IMR-90 (cell line): ENCODE measurements around the gene MLKL. TPM values are rescaled to one million over a fixed set of nuclear protein-coding genes. Genes with fewer than 3 reads are reported as not detected.

Source experiments
- ATAC-seq: fragments of 200-7000 bp; cut with Tn5 transposase; 2 replicates; pipeline ENCODE4 v1.9.1; 2020; ENCODE audit warnings: low read depth, mild to moderate bottlenecking, moderate library complexity
- BruUV-seq: library from RNA; stranded (reverse); fragments of 400-500 nt; replicated peaks from 2 replicates; lab custom pipeline; 2021; lab: Mats Ljungman, UMichigan
- CTCF ChIA-PET: fragments of 300-600 bp; formaldehyde crosslinking; extraction: SDS; loops from one replicate; lab custom pipeline; 2021; ENCODE audit warnings: antibody characterized with exemption; lab: Yijun Ruan, JAX
- POLR2A ChIA-PET: fragments of 300-600 bp; sonication (Branson Sonifier 250); formaldehyde crosslinking; loops from one replicate; lab custom pipeline; 2022; ENCODE audit warnings: antibody characterized with exemption; ENCODE audit not compliant: unreplicated experiment; lab: Charles Lee
- DNase-seq: peaks from one replicate; pipeline ENCODE4 v3.0.0; 2013
- H2AFZ ChIP-seq: replicated peaks from 2 replicates; pipeline ENCODE3; 2013; ENCODE audit warnings: low read length, mild to moderate bottlenecking; ENCODE audit not compliant: poor library complexity
- H2AK5ac ChIP-seq: 2 replicates; pipeline ENCODE4 v1.6.1; 2013; ENCODE audit warnings: low read depth, low read length, inconsistent platforms
- H2AK9ac ChIP-seq: replicated peaks from 2 replicates; pipeline ENCODE3; 2013; ENCODE audit warnings: mild to moderate bottlenecking, low read depth, low read length, moderate library complexity; ENCODE audit not compliant: poor library complexity
- H2BK120ac ChIP-seq: 2 replicates; pipeline ENCODE4 v1.6.1; 2013; ENCODE audit warnings: low read depth, low read length, inconsistent platforms
- H2BK15ac ChIP-seq: 3 replicates; pipeline ENCODE4 v1.6.1; 2013; ENCODE audit warnings: low read depth, low read length, inconsistent platforms
- H2BK20ac ChIP-seq: 2 replicates; pipeline ENCODE4 v1.6.1; 2013; ENCODE audit warnings: low read depth, mild to moderate bottlenecking, inconsistent platforms, low read length, moderate library complexity
- H2BK5ac ChIP-seq: 2 replicates; pipeline ENCODE4 v1.6.1; 2013; ENCODE audit warnings: mild to moderate bottlenecking, low read depth, low read length, inconsistent platforms; ENCODE audit not compliant: poor library complexity, severe bottlenecking
- H3K14ac ChIP-seq: replicated peaks from 2 replicates; pipeline ENCODE4 v1.6.1; 2013; ENCODE audit warnings: low read depth, low read length, inconsistent platforms
- H3K18ac ChIP-seq: 2 replicates; pipeline ENCODE4 v1.6.1; 2013; ENCODE audit warnings: low read depth, low read length, control low read depth
- H3K23ac ChIP-seq: 2 replicates; pipeline ENCODE4 v1.6.1; 2013; ENCODE audit warnings: low read depth, low read length, inconsistent platforms
- H3K27ac ChIP-seq: 2 replicates; pipeline ENCODE4 v1.5.1; 2013; ENCODE audit warnings: mild to moderate bottlenecking, control low read depth, low read length; ENCODE audit not compliant: insufficient read depth
- H3K27me3 ChIP-seq: 2 replicates; pipeline ENCODE4 v1.6.1; 2013; ENCODE audit warnings: low read length; ENCODE audit not compliant: control insufficient read depth, insufficient read depth
- H3K36me3 ChIP-seq: 2 replicates; pipeline ENCODE4 v1.6.1; 2013; ENCODE audit warnings: low read length, mixed read lengths; ENCODE audit not compliant: control insufficient read depth, insufficient read depth
- H3K4ac ChIP-seq: 2 replicates; pipeline ENCODE4 v1.6.1; 2013; ENCODE audit warnings: low read depth, low read length, inconsistent platforms
- H3K4me1 ChIP-seq: 2 replicates; pipeline ENCODE4 v1.6.1; 2013; ENCODE audit warnings: low read length, mixed read lengths; ENCODE audit not compliant: control insufficient read depth, insufficient read depth
- H3K4me2 ChIP-seq: 2 replicates; pipeline ENCODE4 v1.6.1; 2013; ENCODE audit warnings: low read depth, mild to moderate bottlenecking, control low read depth, low read length, moderate library complexity
- H3K4me3 ChIP-seq: 2 replicates; pipeline ENCODE4 v1.5.1; 2013; ENCODE audit warnings: low read depth, mild to moderate bottlenecking, control low read depth, low read length, moderate library complexity; ENCODE audit not compliant: insufficient read depth
- H3K56ac ChIP-seq: 2 replicates; pipeline ENCODE4 v1.6.1; 2013; ENCODE audit warnings: low read length, inconsistent platforms; ENCODE audit not compliant: insufficient read depth; ENCODE audit errors: extremely low read depth
- H3K79me1 ChIP-seq, 2 experiments: 2 replicates each; pipeline ENCODE4 v1.6.1; 2013; ENCODE audit warnings: low read length in 2 of 2, inconsistent platforms in 1 of 2, low read depth in 1 of 2
- H3K9ac ChIP-seq: 2 replicates; pipeline ENCODE4 v1.6.1; 2013; ENCODE audit warnings: low read depth, low read length, control low read depth
- H3K9me1 ChIP-seq: 2 replicates; pipeline ENCODE4 v1.6.1; 2013; ENCODE audit warnings: low read length, inconsistent platforms; ENCODE audit not compliant: insufficient read depth
- H3K9me3 ChIP-seq: 2 replicates; pipeline ENCODE4 v1.6.1; 2013; ENCODE audit warnings: low read length; ENCODE audit not compliant: control insufficient read depth, insufficient read depth
- H4K20me1 ChIP-seq: 2 replicates; pipeline ENCODE4 v1.6.1; 2013; ENCODE audit warnings: low read length, inconsistent platforms; ENCODE audit not compliant: insufficient read depth
- H4K5ac ChIP-seq: 2 replicates; pipeline ENCODE4 v1.6.1; 2013; ENCODE audit warnings: mild to moderate bottlenecking, low read depth, low read length, control low read depth
- H4K8ac ChIP-seq, 2 experiments: 2 replicates each; pipeline ENCODE4 v1.6.1; 2013; ENCODE audit warnings: low read depth in 2 of 2, low read length in 2 of 2, control low read depth in 1 of 2, inconsistent platforms in 1 of 2
- H4K91ac ChIP-seq: 2 replicates; pipeline ENCODE4 v1.6.1; 2013; ENCODE audit warnings: low read depth, low read length, inconsistent platforms; ENCODE audit not compliant: insufficient read depth
- MAFK ChIP-seq: IDR thresholded peaks from 2 replicates; pipeline ENCODE4 v1.6.1; 2012; ENCODE audit warnings: low read depth, low read length, improper control_type of control experiment
- MXI1 ChIP-seq: IDR thresholded peaks from 2 replicates; pipeline ENCODE4 v1.6.1; 2012; ENCODE audit warnings: low read depth, mild to moderate bottlenecking, low read length, moderate library complexity, borderline replicate concordance
- POLR2A ChIP-seq: IDR thresholded peaks from 2 replicates; pipeline ENCODE4 v1.6.1; 2012; ENCODE audit warnings: mild to moderate bottlenecking, low read depth, low read length
- RCOR1 ChIP-seq: IDR thresholded peaks from 2 replicates; pipeline ENCODE4 v1.6.1; 2012; ENCODE audit warnings: mild to moderate bottlenecking, low read length, improper control_type of control experiment; ENCODE audit not compliant: insufficient replicate concordance
- RFX5 ChIP-seq: IDR thresholded peaks from 2 replicates; pipeline ENCODE4 v1.8.0; 2012; ENCODE audit warnings: low read depth, mild to moderate bottlenecking, low read length, moderate library complexity
- WGBS, 2 experiments: methylation state at CpG; one replicate each; pipeline versions ENCODE4 v1.1.5 to v1.1.7; 2013; ENCODE audit warnings: missing lambda C conversion rate in 2 of 2; ENCODE audit not compliant: insufficient read length in 1 of 2; ENCODE audit errors: extremely low coverage in 2 of 2; 5-methylcytosine and 5-hydroxymethylcytosine counted together
- dilution Hi-C: fragments of 300-500 bp; cut with HindIII; formaldehyde crosslinking; loops from one replicate; pipeline ENCODE4 v1.14.3; 2018; ENCODE audit warnings: low sequenced_read_pairs; ENCODE audit not compliant: unreplicated experiment
- in situ Hi-C: fragments of 300-500 bp; cut with MboI; formaldehyde crosslinking; loops from 3 replicates; pipeline ENCODE4 v1.14.3; 2019; ENCODE audit warnings: low sequenced_read_pairs, inconsistent platforms, mixed read lengths
- intact Hi-C: fragments of 100-400 bp; cut with micrococcal nuclease; formaldehyde crosslinking; loops from 2 replicates; pipeline ENCODE4 v1.10.0; 2022
- polyA plus RNA-seq, 3 experiments: library from polyadenylated mRNA; depleted of rRNA; stranded (reverse); fragments of >200 nt; gene quantifications; 2 replicates each; pipeline ENCODE4 v1.2.3, GENCODE V29; 2012; ENCODE audit warnings: low replicate concordance in 1 of 3
- total RNA-seq: library from RNA; depleted of rRNA; stranded (reverse); fragments of >200 nt; gene quantifications from 2 replicates; pipeline ENCODE4 v1.2.3, GENCODE V29; 2012
- TF ChIP-seq, protein P1 (sequence below): conservative IDR thresholded peaks from 2 replicates; pipeline ENCODE4 v1.5.1; 2012; ENCODE audit warnings: mild to moderate bottlenecking, low read depth, low read length, improper control_type of control experiment
- TF ChIP-seq, protein P2 (sequence below): fragments of 150-350 bp; IDR thresholded peaks from 2 replicates; pipeline ENCODE4 v1.6.1; 2017; ENCODE audit warnings: mild to moderate bottlenecking, antibody characterized with exemption, low read length, low read depth

The MLKL gene
- total and polyA plus RNA-seq, 2 of the 4 experiments (the other 2 are of a cell fraction), result 3.6 to 4.5 TPM

DNA sequence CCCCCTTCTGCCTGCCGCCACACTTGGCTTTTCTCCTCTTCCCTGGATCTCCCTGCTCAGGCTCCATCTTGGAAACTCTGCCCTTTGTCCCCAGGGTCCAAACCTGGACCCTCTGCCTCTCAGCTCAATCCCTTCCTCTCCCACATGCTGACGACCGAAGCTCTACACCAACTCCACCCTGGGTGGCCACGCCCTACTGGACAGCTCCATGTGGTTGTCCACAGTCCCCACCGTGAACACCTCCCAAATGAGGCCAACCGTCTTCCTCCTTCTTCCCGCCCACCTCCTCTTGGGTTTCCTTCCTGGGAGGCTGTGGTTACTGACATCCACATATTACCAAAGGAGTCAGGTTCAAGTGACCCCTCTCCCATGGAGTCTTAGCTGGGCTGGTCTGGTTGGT lies 22.6 kb upstream of the MLKL start:
- no peak overlapping the region for H3K4me3 ChIP-seq
- no peak overlapping the region for H4K91ac ChIP-seq
- H3K14ac ChIP-seq, result no peak overlapping the region
- DNase-seq, result no peak
- ATAC-seq, result no peak
- H2BK120ac ChIP-seq, result no peak overlapping the region
- no peak overlapping the region for H3K4ac ChIP-seq
- H2BK5ac ChIP-seq, result no peak overlapping the region
- H3K79me1 ChIP-seq, result no peaks in the 10 kb centered on the region
- H3K4me2 ChIP-seq, result no peak overlapping the region
- peaks cover 8% of the 10 kb centered on the region for H3K4me1 ChIP-seq
- no peak overlapping the region for H3K9ac ChIP-seq
- in situ Hi-C loops (no loop called here), intact Hi-C loops (no loop called here), dilution Hi-C loops (no loop called here)
- H2AK9ac ChIP-seq, result no peak overlapping the region
- no peak overlapping the region for H3K56ac ChIP-seq
- no peak overlapping the region for H3K18ac ChIP-seq
- no peaks in the 10 kb centered on the region for H4K20me1 ChIP-seq
- no TSS peak for BruUV-seq
- H2AK5ac ChIP-seq, result no peak overlapping the region
- peaks cover 4% of the 10 kb centered on the region; the same call in 1 of the 2 replicates for H3K9me3 ChIP-seq
- peaks cover 5% of the 10 kb centered on the region; the same call in 1 of the 2 replicates for H3K27me3 ChIP-seq
- H3K36me3 ChIP-seq, result no peaks in the 10 kb centered on the region
- H4K8ac ChIP-seq, result no peak overlapping the region
- no peak for TF ChIP-seq RFX5
- TF ChIP-seq MAFK, result no peak
- no peak for TF ChIP-seq RCOR1
- TF ChIP-seq, protein P1, sequence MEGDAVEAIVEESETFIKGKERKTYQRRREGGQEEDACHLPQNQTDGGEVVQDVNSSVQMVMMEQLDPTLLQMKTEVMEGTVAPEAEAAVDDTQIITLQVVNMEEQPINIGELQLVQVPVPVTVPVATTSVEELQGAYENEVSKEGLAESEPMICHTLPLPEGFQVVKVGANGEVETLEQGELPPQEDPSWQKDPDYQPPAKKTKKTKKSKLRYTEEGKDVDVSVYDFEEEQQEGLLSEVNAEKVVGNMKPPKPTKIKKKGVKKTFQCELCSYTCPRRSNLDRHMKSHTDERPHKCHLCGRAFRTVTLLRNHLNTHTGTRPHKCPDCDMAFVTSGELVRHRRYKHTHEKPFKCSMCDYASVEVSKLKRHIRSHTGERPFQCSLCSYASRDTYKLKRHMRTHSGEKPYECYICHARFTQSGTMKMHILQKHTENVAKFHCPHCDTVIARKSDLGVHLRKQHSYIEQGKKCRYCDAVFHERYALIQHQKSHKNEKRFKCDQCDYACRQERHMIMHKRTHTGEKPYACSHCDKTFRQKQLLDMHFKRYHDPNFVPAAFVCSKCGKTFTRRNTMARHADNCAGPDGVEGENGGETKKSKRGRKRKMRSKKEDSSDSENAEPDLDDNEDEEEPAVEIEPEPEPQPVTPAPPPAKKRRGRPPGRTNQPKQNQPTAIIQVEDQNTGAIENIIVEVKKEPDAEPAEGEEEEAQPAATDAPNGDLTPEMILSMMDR, result no peak
- TF ChIP-seq POLR2A, result no peak
- TF ChIP-seq MXI1, result no peak
- TF ChIP-seq, protein P2, sequence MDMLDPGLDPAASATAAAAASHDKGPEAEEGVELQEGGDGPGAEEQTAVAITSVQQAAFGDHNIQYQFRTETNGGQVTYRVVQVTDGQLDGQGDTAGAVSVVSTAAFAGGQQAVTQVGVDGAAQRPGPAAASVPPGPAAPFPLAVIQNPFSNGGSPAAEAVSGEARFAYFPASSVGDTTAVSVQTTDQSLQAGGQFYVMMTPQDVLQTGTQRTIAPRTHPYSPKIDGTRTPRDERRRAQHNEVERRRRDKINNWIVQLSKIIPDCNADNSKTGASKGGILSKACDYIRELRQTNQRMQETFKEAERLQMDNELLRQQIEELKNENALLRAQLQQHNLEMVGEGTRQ, result no peak
- H3K23ac ChIP-seq, result no peak overlapping the region
- POLR2A ChIA-PET, result no interaction called here
- WGBS, 2 experiments, result 86% methylated on average over 2 of the region's 7 CpGs; no CpG with 5 or more reads in 1 of the 2 experiments
- no peak overlapping the region for H2BK20ac ChIP-seq
- H3K27ac ChIP-seq, result no peak overlapping the region
- H3K9me1 ChIP-seq, result no peaks in the 10 kb centered on the region; the same call in 1 of the 2 replicates
- CTCF ChIA-PET, result interaction anchor here (3.5 kb wide), 1 partner anchor 139 kb away, joined by 14 read pairs; no protein-coding TSS in a partner anchor
- H2BK15ac ChIP-seq, result no peak overlapping the region
- no peak overlapping the region for H2AFZ ChIP-seq
- H4K5ac ChIP-seq, result no peak overlapping the region
